Neural cell (in vitro differentiated cells): ENCODE data around the gene SERPINH1. TPM values are rescaled to one million over a fixed set of nuclear protein-coding genes. Genes with fewer than 3 reads are reported as not detected.

Experiments used
- H2AFZ ChIP-seq: fragments of 200-600, 300-800 bp; sonication (generic), shearing (Covaris generic); 2 replicates; pipeline ENCODE4 v1.6.0; 2014; ENCODE audit warnings: low read depth, mild to moderate bottlenecking, antibody characterized with exemption, low read length, moderate library complexity
- H3F3A ChIP-seq: fragments of 200-600 bp; shearing (Covaris generic); 2 replicates; pipeline ENCODE4 v1.6.1; 2016; ENCODE audit warnings: mild to moderate bottlenecking, moderate library complexity, mixed read lengths, antibody characterized with exemption, low read length; ENCODE audit not compliant: insufficient read depth, poor library complexity, severe bottlenecking
- H3K27ac ChIP-seq: fragments of 200-600, 300-800 bp; sonication (generic), shearing (Covaris generic); 2 replicates; pipeline ENCODE4 v1.5.1; 2014; ENCODE audit warnings: mild to moderate bottlenecking, low read length, moderate library complexity
- H3K27me3 ChIP-seq: fragments of 300-800, 200-600 bp; sonication (generic), shearing (Covaris generic); 2 replicates; pipeline ENCODE4 v1.6.0; 2014; ENCODE audit warnings: mild to moderate bottlenecking, low read depth, low read length, moderate library complexity; ENCODE audit not compliant: insufficient read depth
- H3K36me3 ChIP-seq: fragments of 300-800, 200-600 bp; sonication (generic), shearing (Covaris generic); 2 replicates; pipeline ENCODE4 v1.5.1; 2014; ENCODE audit warnings: mild to moderate bottlenecking, antibody characterized with exemption, low read length, moderate library complexity; ENCODE audit not compliant: insufficient read depth
- H3K4me2 ChIP-seq: fragments of 300-800, 200-600 bp; sonication (generic), shearing (Covaris generic); 2 replicates; pipeline ENCODE4 v1.6.0; 2014; ENCODE audit warnings: mild to moderate bottlenecking, low read length
- H3K4me3 ChIP-seq: fragments of 300-800, 200-600 bp; sonication (generic), shearing (Covaris generic); 2 replicates; pipeline ENCODE4 v1.5.1; 2014; ENCODE audit warnings: mild to moderate bottlenecking, low read length, moderate library complexity
- H3K79me2 ChIP-seq: fragments of 200-600 bp; shearing (Covaris generic); replicated peaks from 2 replicates; pipeline ENCODE4 v1.6.0; 2014; ENCODE audit warnings: mild to moderate bottlenecking, low read length, moderate library complexity; ENCODE audit not compliant: insufficient read depth
- H3K9ac ChIP-seq: fragments of 300-800, 200-600 bp; sonication (generic), shearing (Covaris generic); 2 replicates; pipeline ENCODE4 v1.6.1; 2016; ENCODE audit warnings: mild to moderate bottlenecking, low read length, mixed read lengths
- H3K9me2 ChIP-seq: fragments of 200-600 bp; shearing (Covaris generic); 2 replicates; pipeline ENCODE4 v1.6.1; 2016; ENCODE audit warnings: mild to moderate bottlenecking, low read length, mixed read lengths; ENCODE audit not compliant: insufficient read depth
- H3K9me3 ChIP-seq: fragments of 200-600, 300-800 bp; sonication (generic), shearing (Covaris generic); 2 replicates; pipeline ENCODE4 v1.6.1; 2016; ENCODE audit warnings: mild to moderate bottlenecking, mixed run types, low read length, moderate library complexity, mixed read lengths
- H4K20me1 ChIP-seq: fragments of 200-600 bp; shearing (Covaris generic); 2 replicates; pipeline ENCODE4 v1.6.1; 2016; ENCODE audit warnings: mild to moderate bottlenecking, mixed run types; ENCODE audit not compliant: insufficient read depth
- EP300 ChIP-seq: fragments of 450-650 bp; conservative IDR thresholded peaks from 2 replicates; pipeline ENCODE4 v1.6.1; 2014; ENCODE audit warnings: antibody characterized with exemption, mild to moderate bottlenecking, moderate library complexity; ENCODE audit not compliant: poor library complexity, severe bottlenecking
- EZH2 ChIP-seq: fragments of 200-600, 300-800 bp; shearing (Covaris generic), sonication (generic); IDR thresholded peaks from 2 replicates; pipeline ENCODE4 v1.6.1; 2014; ENCODE audit warnings: antibody characterized with exemption, low read length, borderline replicate concordance, mild to moderate bottlenecking; ENCODE audit not compliant: insufficient read depth, poor library complexity, severe bottlenecking
- MXI1 ChIP-seq: fragments of 450-650 bp; conservative IDR thresholded peaks from 2 replicates; pipeline ENCODE4 v1.6.1; 2014; ENCODE audit warnings: antibody characterized with exemption, mild to moderate bottlenecking; ENCODE audit not compliant: poor library complexity, severe bottlenecking
- POLR2AphosphoS5 ChIP-seq: IDR thresholded peaks from 2 replicates; pipeline ENCODE4 v1.6.1; 2012
- RAD21 ChIP-seq: fragments of 450-650 bp; conservative IDR thresholded peaks from 2 replicates; pipeline ENCODE4 v1.6.1; 2014; ENCODE audit warnings: antibody characterized with exemption, mild to moderate bottlenecking, moderate library complexity
- SMC3 ChIP-seq: fragments of 450-650 bp; conservative IDR thresholded peaks from 2 replicates; pipeline ENCODE4 v1.6.1; 2014; ENCODE audit warnings: antibody characterized with exemption, mild to moderate bottlenecking, moderate library complexity; ENCODE audit not compliant: poor library complexity
- TAF1 ChIP-seq: IDR thresholded peaks from 2 replicates; pipeline ENCODE4 v1.6.1; 2012; ENCODE audit warnings: low read depth
- polyA plus RNA-seq: library from polyadenylated mRNA; depleted of rRNA; stranded (reverse); fragments of >200 nt; gene quantifications from 2 replicates; pipeline ENCODE4 v1.2.3, GENCODE V29; 2014
- TF ChIP-seq, protein P1 (sequence below): IDR thresholded peaks from 2 replicates; pipeline ENCODE4 v1.6.1; 2012; ENCODE audit warnings: borderline replicate concordance
- TF ChIP-seq, protein P2 (sequence below): fragments of 450-650 bp; IDR thresholded peaks from 2 replicates; pipeline ENCODE4 v1.5.1; 2014; ENCODE audit warnings: antibody characterized with exemption, mild to moderate bottlenecking, moderate library complexity; ENCODE audit not compliant: poor library complexity, severe bottlenecking

SERPINH1 gene
- polyA plus RNA-seq, 1 donor from 2014 or later: 16.1 TPM

DNA sequence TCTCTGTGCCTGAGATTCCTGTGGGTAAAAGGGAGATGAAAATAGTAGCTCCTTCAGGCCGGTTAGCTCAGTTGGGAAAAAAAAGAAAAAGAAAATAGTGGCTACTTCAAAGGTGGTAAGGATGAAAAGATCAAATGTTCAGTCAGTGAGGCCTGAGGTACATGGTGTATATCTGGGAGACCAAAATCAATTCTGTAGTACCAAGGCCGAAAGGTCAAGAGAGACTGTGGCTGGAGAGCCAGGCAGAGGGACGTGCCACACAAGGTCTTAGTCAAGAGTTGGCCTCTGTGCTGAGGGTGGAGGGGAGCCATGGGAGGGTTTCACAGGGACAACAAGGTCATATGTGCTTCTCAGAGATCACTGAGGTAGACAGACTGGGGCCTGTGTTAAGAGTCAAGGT, 31.5 kb upstream of the SERPINH1 start:
- Histone ChIP-seq H3K79me2 (no peaks in the 10 kb centered on the region), H3K9ac (no peak overlapping the region), H3K27me3 (no peaks in the 10 kb centered on the region), H3K36me3 (no peaks in the 10 kb centered on the region), H3K4me3 (no peak overlapping the region), H3K9me2 (no peaks in the 10 kb centered on the region), H3K4me2 (no peak overlapping the region), H4K20me1 (no peaks in the 10 kb centered on the region), H3K9me3 (no peaks in the 10 kb centered on the region), H2AFZ (no peak overlapping the region), H3K27ac (no peak overlapping the region), H3F3A (peaks cover 6% of the 10 kb centered on the region)
- no peak for TF ChIP-seq POLR2AphosphoS5

DNA sequence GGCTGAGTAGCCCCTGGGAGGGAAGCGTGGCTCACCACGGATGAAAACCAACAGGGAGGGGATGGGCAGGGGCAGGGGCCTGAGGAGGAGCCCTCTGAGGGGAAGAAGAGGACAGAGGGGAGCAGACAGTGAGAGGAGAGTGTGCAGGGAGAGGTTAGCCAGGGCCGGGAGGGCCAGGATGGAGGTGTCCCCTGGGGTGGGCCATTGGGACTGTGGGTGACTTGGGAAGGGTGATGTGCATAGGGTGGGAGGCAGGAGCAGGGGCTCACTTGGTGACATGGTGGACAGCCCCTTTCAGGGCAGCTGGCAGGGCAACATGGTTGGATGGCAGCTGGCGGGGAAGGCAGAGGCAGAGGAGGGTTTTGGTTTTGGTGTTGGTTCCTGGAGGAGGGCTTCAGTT, 30.7 kb upstream of the SERPINH1 start:
- no peaks in the 10 kb centered on the region for H3K79me2 ChIP-seq
- H3K27ac ChIP-seq: no peak overlapping the region
- no peaks in the 10 kb centered on the region for H3K36me3 ChIP-seq
- no peak overlapping the region for H3K4me3 ChIP-seq
- no peaks in the 10 kb centered on the region for H4K20me1 ChIP-seq
- H3K4me2 ChIP-seq: no peak overlapping the region
- H3K9ac ChIP-seq: no peak overlapping the region
- peaks cover 6% of the 10 kb centered on the region for H3F3A ChIP-seq
- no peaks in the 10 kb centered on the region for H3K9me2 ChIP-seq
- TF ChIP-seq RAD21 (no peak), EP300 (no peak), SMC3 (no peak), POLR2AphosphoS5 (no peak), MXI1 (no peak), TAF1 (no peak), EZH2 (no peak)
- TF ChIP-seq, protein P1, sequence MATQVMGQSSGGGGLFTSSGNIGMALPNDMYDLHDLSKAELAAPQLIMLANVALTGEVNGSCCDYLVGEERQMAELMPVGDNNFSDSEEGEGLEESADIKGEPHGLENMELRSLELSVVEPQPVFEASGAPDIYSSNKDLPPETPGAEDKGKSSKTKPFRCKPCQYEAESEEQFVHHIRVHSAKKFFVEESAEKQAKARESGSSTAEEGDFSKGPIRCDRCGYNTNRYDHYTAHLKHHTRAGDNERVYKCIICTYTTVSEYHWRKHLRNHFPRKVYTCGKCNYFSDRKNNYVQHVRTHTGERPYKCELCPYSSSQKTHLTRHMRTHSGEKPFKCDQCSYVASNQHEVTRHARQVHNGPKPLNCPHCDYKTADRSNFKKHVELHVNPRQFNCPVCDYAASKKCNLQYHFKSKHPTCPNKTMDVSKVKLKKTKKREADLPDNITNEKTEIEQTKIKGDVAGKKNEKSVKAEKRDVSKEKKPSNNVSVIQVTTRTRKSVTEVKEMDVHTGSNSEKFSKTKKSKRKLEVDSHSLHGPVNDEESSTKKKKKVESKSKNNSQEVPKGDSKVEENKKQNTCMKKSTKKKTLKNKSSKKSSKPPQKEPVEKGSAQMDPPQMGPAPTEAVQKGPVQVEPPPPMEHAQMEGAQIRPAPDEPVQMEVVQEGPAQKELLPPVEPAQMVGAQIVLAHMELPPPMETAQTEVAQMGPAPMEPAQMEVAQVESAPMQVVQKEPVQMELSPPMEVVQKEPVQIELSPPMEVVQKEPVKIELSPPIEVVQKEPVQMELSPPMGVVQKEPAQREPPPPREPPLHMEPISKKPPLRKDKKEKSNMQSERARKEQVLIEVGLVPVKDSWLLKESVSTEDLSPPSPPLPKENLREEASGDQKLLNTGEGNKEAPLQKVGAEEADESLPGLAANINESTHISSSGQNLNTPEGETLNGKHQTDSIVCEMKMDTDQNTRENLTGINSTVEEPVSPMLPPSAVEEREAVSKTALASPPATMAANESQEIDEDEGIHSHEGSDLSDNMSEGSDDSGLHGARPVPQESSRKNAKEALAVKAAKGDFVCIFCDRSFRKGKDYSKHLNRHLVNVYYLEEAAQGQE: no peak
- TF ChIP-seq, protein P2, sequence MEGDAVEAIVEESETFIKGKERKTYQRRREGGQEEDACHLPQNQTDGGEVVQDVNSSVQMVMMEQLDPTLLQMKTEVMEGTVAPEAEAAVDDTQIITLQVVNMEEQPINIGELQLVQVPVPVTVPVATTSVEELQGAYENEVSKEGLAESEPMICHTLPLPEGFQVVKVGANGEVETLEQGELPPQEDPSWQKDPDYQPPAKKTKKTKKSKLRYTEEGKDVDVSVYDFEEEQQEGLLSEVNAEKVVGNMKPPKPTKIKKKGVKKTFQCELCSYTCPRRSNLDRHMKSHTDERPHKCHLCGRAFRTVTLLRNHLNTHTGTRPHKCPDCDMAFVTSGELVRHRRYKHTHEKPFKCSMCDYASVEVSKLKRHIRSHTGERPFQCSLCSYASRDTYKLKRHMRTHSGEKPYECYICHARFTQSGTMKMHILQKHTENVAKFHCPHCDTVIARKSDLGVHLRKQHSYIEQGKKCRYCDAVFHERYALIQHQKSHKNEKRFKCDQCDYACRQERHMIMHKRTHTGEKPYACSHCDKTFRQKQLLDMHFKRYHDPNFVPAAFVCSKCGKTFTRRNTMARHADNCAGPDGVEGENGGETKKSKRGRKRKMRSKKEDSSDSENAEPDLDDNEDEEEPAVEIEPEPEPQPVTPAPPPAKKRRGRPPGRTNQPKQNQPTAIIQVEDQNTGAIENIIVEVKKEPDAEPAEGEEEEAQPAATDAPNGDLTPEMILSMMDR: no peak
- H3K27me3 ChIP-seq: no peaks in the 10 kb centered on the region
- H2AFZ ChIP-seq: no peak overlapping the region
- no peaks in the 10 kb centered on the region for H3K9me3 ChIP-seq
